Activated CD4-positive, alpha-beta memory T cell treated with anti-CD3 and anti-CD28 coated beads, Interleukin-2, amount 10 ng/mL, durations not matched to agents 7 days and 5 days (primary cell): ENCODE data around the gene HPCAL1. TPM values are rescaled to one million over a fixed set of nuclear protein-coding genes. Genes with fewer than 3 reads are reported as not detected.

Experiments used
- CTCF ChIA-PET: fragments of 350-600 bp; sonication (Branson Sonifier 250); formaldehyde crosslinking; loops from one replicate; lab custom pipeline; 2021; ENCODE audit warnings: antibody characterized with exemption, inconsistent platforms; lab: Charles Lee
- POLR2A ChIA-PET: fragments of 350-600 bp; sonication (Branson Sonifier 250); formaldehyde crosslinking; loops from one replicate; lab custom pipeline; 2021; ENCODE audit warnings: antibody characterized with exemption; lab: Charles Lee
- DNase-seq: peaks from one replicate; pipeline ENCODE4 v3.0.0-alpha.2; 2020
- H3K27ac Mint-ChIP-seq: one replicate; pipeline ENCODE4 v1.8.0; 2021; ENCODE audit warnings: mild to moderate bottlenecking, mixed read lengths
- H3K27me3 Mint-ChIP-seq: one replicate; pipeline ENCODE4 v1.8.0; 2021; ENCODE audit warnings: mixed read lengths
- H3K36me3 Mint-ChIP-seq: one replicate; pipeline ENCODE4 v1.8.0; 2021; ENCODE audit warnings: low read depth, mixed read lengths
- H3K4me1 Mint-ChIP-seq: one replicate; pipeline ENCODE4 v1.8.0; 2021; ENCODE audit warnings: mixed read lengths
- H3K4me3 Mint-ChIP-seq: one replicate; pipeline ENCODE4 v1.8.0; 2021; ENCODE audit warnings: mild to moderate bottlenecking, mixed read lengths
- H3K9me3 Mint-ChIP-seq: one replicate; pipeline ENCODE4 v1.8.0; 2021; ENCODE audit warnings: mixed read lengths
- total RNA-seq, 2 experiments: library from RNA; stranded (reverse); gene quantifications; one replicate each; pipeline ENCODE4 v1.2.3, GENCODE V29; 2021

The HPCAL1 gene
- total RNA-seq, 2 experiments from 2014 or later = 70.0 to 71.4 TPM

GRCh38 chr2:10325278-10326145 is 22.8 kb downstream of the HPCAL1 start:
- H3K36me3 Mint-ChIP-seq = peaks cover 23% of the 10 kb centered on the region
- DNase-seq = no peak
- no peak overlapping the region for H3K27ac Mint-ChIP-seq
- H3K9me3 Mint-ChIP-seq = peaks cover 3% of the 10 kb centered on the region
- ChIA-PET POLR2A (no interaction called here), CTCF (interaction anchor here (0.7 kb wide), 1 partner anchor 8 kb away, joined by 4 read pairs; no protein-coding TSS in a partner anchor)
- no peak overlapping the region for H3K4me3 Mint-ChIP-seq
- H3K4me1 Mint-ChIP-seq = peaks cover 28% of the 10 kb centered on the region
- H3K27me3 Mint-ChIP-seq = no peaks in the 10 kb centered on the region

- Mint-ChIP-seq H3K36me3 (peaks cover 22% of the 10 kb centered on the region), H3K4me1 (peaks cover 35% of the 10 kb centered on the region), H3K9me3 (no peaks in the 10 kb centered on the region), H3K27me3 (no peaks in the 10 kb centered on the region), H3K27ac (no peak overlapping the region), H3K4me3 (no peak overlapping the region)
- DNase-seq = no peak
- CTCF ChIA-PET = interaction anchor here (4.6 kb wide), 1 partner anchor 24 kb away, joined by 24 read pairs; the partner anchor contains the start of gene HPCAL1
- POLR2A ChIA-PET = interaction anchor here (6.6 kb wide), 1 partner anchor 23 kb away, joined by 109 read pairs; the partner anchor contains the start of gene HPCAL1
Measured at GRCh38 chr2:10326151-10326616, 23.5 kb downstream of the HPCAL1 start.

GRCh38 chr2:10326707-10327594 is 24.2 kb downstream of the HPCAL1 start:
- no peak overlapping the region for H3K4me3 Mint-ChIP-seq
- no peak for DNase-seq
- H3K9me3 Mint-ChIP-seq = no peaks in the 10 kb centered on the region
- no peaks in the 10 kb centered on the region for H3K27me3 Mint-ChIP-seq
- peaks cover 20% of the 10 kb centered on the region for H3K36me3 Mint-ChIP-seq
- CTCF ChIA-PET = interaction anchor here (1.1 to 5.9 kb wide), 3 partner anchors 21 to 82 kb away, joined by 3 to 43 read pairs (median 24); partner anchors contain the start of gene HPCAL1
- POLR2A ChIA-PET = interaction anchor here (6.6 kb wide), 1 partner anchor 24 kb away, joined by 109 read pairs; the partner anchor contains the start of gene HPCAL1
- H3K4me1 Mint-ChIP-seq = peaks cover 43% of the 10 kb centered on the region
- H3K27ac Mint-ChIP-seq = no peak overlapping the region

GRCh38 chr2:10327896-10328669 is 25.4 kb downstream of the HPCAL1 start:
- no peak for DNase-seq
- Mint-ChIP-seq H3K4me3 (no peak overlapping the region), H3K27ac (no peak overlapping the region), H3K27me3 (no peaks in the 10 kb centered on the region), H3K4me1 (peaks cover 54% of the 10 kb centered on the region), H3K9me3 (no peaks in the 10 kb centered on the region), H3K36me3 (peaks cover 19% of the 10 kb centered on the region)
- ChIA-PET CTCF (interaction anchor here (0.8 to 5.9 kb wide), 5 partner anchors 13 to 107 kb away, joined by 3 to 43 read pairs (median 3); partner anchors contain the start of gene HPCAL1), POLR2A (interaction anchor here (1.0 to 6.6 kb wide), 3 partner anchors 25 to 120 kb away, joined by 3 to 109 read pairs (median 41); partner anchors contain the start of genes HPCAL1 and ODC1)

DNA sequence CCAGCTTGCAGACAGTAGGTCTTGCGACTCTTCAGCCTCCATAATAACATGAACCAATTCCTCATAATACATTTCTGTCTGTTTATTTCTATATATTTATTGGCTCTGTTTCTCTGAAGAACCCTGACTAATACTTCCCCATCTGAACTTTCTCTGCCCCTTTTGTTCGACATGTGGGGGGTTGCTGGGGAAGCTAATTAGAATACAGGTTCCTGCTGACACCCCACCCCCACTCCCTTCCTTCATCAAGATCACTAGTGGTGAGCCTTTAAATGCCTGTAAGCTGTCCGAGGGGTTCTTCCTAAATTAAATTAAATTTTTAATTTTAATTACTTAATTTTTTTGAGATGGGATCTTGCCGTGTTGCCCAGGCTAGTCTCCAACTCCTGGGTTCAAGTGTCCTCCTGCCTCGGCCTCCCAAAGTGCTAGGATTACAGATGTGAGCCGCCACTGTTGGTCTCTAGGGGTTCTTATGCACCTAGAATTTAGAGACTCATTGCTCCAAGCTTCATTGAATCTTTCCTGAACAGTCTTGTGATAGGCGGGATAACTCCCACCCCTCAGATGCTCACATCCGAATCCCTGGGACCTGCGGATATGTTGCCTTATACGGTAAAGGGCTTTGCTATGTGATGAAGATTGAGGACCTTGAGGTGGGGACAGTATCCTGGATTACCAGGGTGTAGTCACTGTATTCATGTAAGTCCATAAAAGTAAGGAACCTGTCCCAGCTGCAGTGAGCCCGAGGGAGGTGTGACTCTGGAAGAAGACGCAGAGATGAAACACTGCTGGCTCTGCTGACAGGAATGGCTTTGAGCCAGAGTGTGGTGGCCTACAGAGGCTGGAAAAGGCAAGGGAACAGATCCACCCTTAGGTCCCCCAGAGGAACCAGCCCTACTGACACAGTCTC is 26.2 kb downstream of the HPCAL1 start:
- DNase-seq = no peak
- H3K27me3 Mint-ChIP-seq = no peaks in the 10 kb centered on the region
- H3K27ac Mint-ChIP-seq = peak overlapping the region; percentile 83
- H3K36me3 Mint-ChIP-seq = peaks cover 16% of the 10 kb centered on the region
- no peaks in the 10 kb centered on the region for H3K9me3 Mint-ChIP-seq
- H3K4me3 Mint-ChIP-seq = no peak overlapping the region
- ChIA-PET CTCF (interaction anchor here (0.7 to 5.9 kb wide), 7 partner anchors 14 to 106 kb away, joined by 3 to 43 read pairs (median 4); partner anchors contain the start of gene HPCAL1), POLR2A (interaction anchor here (0.8 to 6.6 kb wide), 6 partner anchors 16 to 119 kb away, joined by 3 to 109 read pairs (median 4); partner anchors contain the start of genes HPCAL1 and ODC1)
- peaks cover 57% of the 10 kb centered on the region for H3K4me1 Mint-ChIP-seq

DNA sequence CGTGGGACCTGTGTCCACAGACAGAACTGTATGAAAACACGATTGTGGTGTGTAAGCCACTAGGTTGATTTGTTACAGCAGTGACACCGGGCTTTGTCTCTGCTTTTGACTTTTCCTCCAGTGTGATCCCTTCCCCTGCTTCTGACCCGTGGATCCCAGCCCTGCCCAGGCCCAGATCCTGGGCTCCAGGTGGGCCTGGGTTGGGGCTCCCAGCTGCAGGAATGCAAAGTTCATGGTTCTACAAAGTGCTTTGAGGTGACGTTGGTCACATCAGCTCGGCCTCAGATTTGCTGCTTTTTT is 26.8 kb downstream of the HPCAL1 start:
- POLR2A ChIA-PET = interaction anchor here (0.6 to 6.6 kb wide), 8 partner anchors 17 to 360 kb away, joined by 3 to 109 read pairs (median 4); partner anchors contain the start of gene HPCAL1
- CTCF ChIA-PET = interaction anchor here (1.0 to 5.9 kb wide), 6 partner anchors 24 to 106 kb away, joined by 3 to 43 read pairs (median 4); partner anchors contain the start of gene HPCAL1
- H3K27ac Mint-ChIP-seq = peak overlapping the region; percentile 83
- DNase-seq = no peak
- H3K36me3 Mint-ChIP-seq = peaks cover 16% of the 10 kb centered on the region
- peaks cover 57% of the 10 kb centered on the region for H3K4me1 Mint-ChIP-seq
- H3K27me3 Mint-ChIP-seq = no peaks in the 10 kb centered on the region
- peak overlapping the region; percentile 79 for H3K4me3 Mint-ChIP-seq
- H3K9me3 Mint-ChIP-seq = no peaks in the 10 kb centered on the region

GRCh38 chr2:10329880-10330699 is 27.4 kb downstream of the HPCAL1 start:
- peak overlapping the region; percentile 83 for H3K27ac Mint-ChIP-seq
- CTCF ChIA-PET = interaction anchor here (0.7 to 5.9 kb wide), 7 partner anchors 25 to 581 kb away, joined by 3 to 43 read pairs (median 4); partner anchors contain the start of gene HPCAL1
- DNase-seq = peak; percentile 32
- POLR2A ChIA-PET = interaction anchor here (0.6 to 6.6 kb wide), 10 partner anchors 17 to 359 kb away, joined by 3 to 109 read pairs (median 4); partner anchors contain the start of gene HPCAL1
- H3K9me3 Mint-ChIP-seq = peaks cover 2% of the 10 kb centered on the region
- no peaks in the 10 kb centered on the region for H3K27me3 Mint-ChIP-seq
- peak overlapping the region; percentile 79 for H3K4me3 Mint-ChIP-seq
- H3K36me3 Mint-ChIP-seq = peaks cover 22% of the 10 kb centered on the region
- peaks cover 57% of the 10 kb centered on the region for H3K4me1 Mint-ChIP-seq

GRCh38 chr2:10330700-10331026 is 28.0 kb downstream of the HPCAL1 start:
- H3K36me3 Mint-ChIP-seq = peaks cover 28% of the 10 kb centered on the region
- DNase-seq = no peak
- H3K4me3 Mint-ChIP-seq = peak overlapping the region; percentile 79
- ChIA-PET CTCF (interaction anchor here (1.0 to 5.9 kb wide), 4 partner anchors 27 to 78 kb away, joined by 5 to 43 read pairs (median 19); partner anchors contain the start of gene HPCAL1), POLR2A (interaction anchor here (0.7 to 6.6 kb wide), 11 partner anchors 9 to 359 kb away, joined by 3 to 109 read pairs (median 4); partner anchors contain the start of gene HPCAL1)
- peak overlapping the region; percentile 83 for H3K27ac Mint-ChIP-seq
- H3K27me3 Mint-ChIP-seq = no peaks in the 10 kb centered on the region
- peaks cover 57% of the 10 kb centered on the region for H3K4me1 Mint-ChIP-seq
- peaks cover 4% of the 10 kb centered on the region for H3K9me3 Mint-ChIP-seq

DNA sequence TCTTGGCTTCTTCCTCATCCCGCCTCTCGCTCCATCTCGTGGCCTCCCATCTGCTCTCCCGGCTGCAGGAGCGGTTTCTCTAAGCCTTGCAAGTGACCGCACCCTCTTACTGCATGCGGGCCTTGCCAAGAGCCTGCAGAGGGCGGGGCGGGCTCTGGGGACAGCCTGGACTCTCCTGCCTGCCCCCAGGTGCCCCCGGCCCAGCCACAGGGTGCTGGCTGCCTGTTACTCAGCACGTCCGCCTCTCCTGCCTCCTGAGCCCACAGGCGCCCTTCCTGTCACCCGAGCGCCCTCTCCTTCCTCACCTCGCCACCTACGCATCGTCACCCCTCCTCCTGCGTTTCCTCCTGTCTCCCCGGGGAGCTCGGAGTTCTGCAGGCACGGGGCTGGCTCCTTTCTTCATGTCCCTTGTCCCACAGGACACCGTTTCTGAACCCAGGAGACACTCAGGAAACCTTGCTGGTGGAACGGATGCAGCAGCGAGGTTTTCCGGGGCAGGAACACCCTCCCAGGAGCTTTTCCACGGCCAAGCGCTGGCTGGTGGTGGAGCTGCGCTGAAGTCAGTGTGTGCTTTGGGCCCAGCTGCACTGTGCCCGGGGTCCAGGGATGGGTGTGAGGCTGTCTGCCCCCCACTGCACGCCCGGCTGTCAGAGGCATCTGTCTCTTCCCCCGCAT is 28.5 kb downstream of the HPCAL1 start:
- ChIA-PET POLR2A (interaction anchor here (0.7 to 6.6 kb wide), 14 partner anchors 9 to 302 kb away, joined by 3 to 109 read pairs (median 4); partner anchors contain the start of gene HPCAL1), CTCF (interaction anchor here (0.6 to 5.9 kb wide), 9 partner anchors 22 to 1501 kb away, joined by 3 to 43 read pairs (median 4); partner anchors contain the start of gene HPCAL1)
- H3K9me3 Mint-ChIP-seq = peaks cover 4% of the 10 kb centered on the region
- peaks cover 29% of the 10 kb centered on the region for H3K36me3 Mint-ChIP-seq
- H3K27me3 Mint-ChIP-seq = no peaks in the 10 kb centered on the region
- peak overlapping the region; percentile 79 for H3K4me3 Mint-ChIP-seq
- peak; percentile 82 for DNase-seq
- peak overlapping the region; percentile 83 for H3K27ac Mint-ChIP-seq
- H3K4me1 Mint-ChIP-seq = peaks cover 57% of the 10 kb centered on the region
